GM10266 (cell line): ENCODE measurements around the gene RNF186.
"Not testable (repeated sequence)": the region's sequence is repeated elsewhere in the genome, so short reads cannot be mapped to it uniquely, and the experiment has no call there.

Experiments
- DNase-seq: peaks from one replicate; pipeline ENCODE4 v3.0.0; 2012; ENCODE audit errors: extremely low spot score
- CTCF ChIP-seq: IDR thresholded peaks from 2 replicates; pipeline ENCODE4 v1.5.1; 2012; ENCODE audit warnings: mild to moderate bottlenecking, low read depth; ENCODE audit not compliant: control insufficient read depth, insufficient read depth; ENCODE audit errors: missing control alignments

Gene RNF186

GRCh38 chr1:19859876-19860275, 44.8 kb upstream of the RNF186 start:
- TF ChIP-seq CTCF = no peak
- no peak for DNase-seq

- DNase-seq = peak; percentile 17
- TF ChIP-seq CTCF = no peak
These were observed 43.8 kb upstream of the RNF186 start for GRCh38 chr1:19858893-19859292.

- DNase-seq = no peak
- TF ChIP-seq CTCF = no peak
These were observed 39.8 kb upstream of the RNF186 start for GRCh38 chr1:19854866-19855265.

GRCh38 chr1:19852036-19852435, 37.0 kb upstream of the RNF186 start:
- no peak for DNase-seq
- no peak for TF ChIP-seq CTCF

GRCh38 chr1:19850214-19850613, 35.1 kb upstream of the RNF186 start:
- no peak for TF ChIP-seq CTCF
- DNase-seq = no peak

- DNase-seq = not testable (repeated sequence)
These were observed 34.2 kb upstream of the RNF186 start for GRCh38 chr1:19849307-19849706.

GRCh38 chr1:19847334-19847733, 32.3 kb upstream of the RNF186 start:
- not testable (repeated sequence) for DNase-seq

- DNase-seq = no peak
- no peak for TF ChIP-seq CTCF
These were observed 31.3 kb upstream of the RNF186 start for GRCh38 chr1:19846338-19846737.
